AG04449 (cell line): ENCODE data around the gene HCRTR1.

Experiments
- CTCF ChIA-PET: fragments of 350-600 bp; formaldehyde crosslinking; extraction: SDS; loops from one replicate; lab custom pipeline; 2021; ENCODE audit warnings: antibody characterized with exemption; lab: Yijun Ruan, JAX
- POLR2A ChIA-PET: fragments of 400-600, 350-600 bp; formaldehyde crosslinking; extraction: SDS; loops from one replicate; lab custom pipeline; 2020; ENCODE audit warnings: antibody characterized with exemption, inconsistent platforms; lab: Yijun Ruan, JAX
- DNase-seq: peaks from one replicate; pipeline ENCODE4 v3.0.0-alpha.2; 2010; ENCODE audit warnings: low read depth, low spot score
- H3K4me3 ChIP-seq: 2 replicates; pipeline ENCODE4 v1.5.1; 2011; ENCODE audit warnings: low read depth, mild to moderate bottlenecking, control low read depth, low read length
- CTCF ChIP-seq: IDR thresholded peaks from one replicate; pipeline ENCODE4 v1.5.1; 2011; ENCODE audit warnings: mild to moderate bottlenecking, moderate library complexity, low read length, control low read depth, inconsistent platforms; ENCODE audit not compliant: insufficient read depth; ENCODE audit errors: missing control alignments

Gene HCRTR1

GRCh38 chr1:31666263-31666963, 48.9 kb downstream of the HCRTR1 start:
- ChIA-PET POLR2A (interaction anchor here (1.1 to 1.3 kb wide), 2 partner anchors 24 to 122 kb away, joined by 3 read pairs; no protein-coding TSS in a partner anchor), CTCF (interaction anchor here (1.0 to 9.6 kb wide), 11 partner anchors 7 to 123 kb away, joined by 3 to 107 read pairs (median 15); partner anchors contain the start of gene COL16A1)
- no peak overlapping the region for H3K4me3 ChIP-seq
- TF ChIP-seq CTCF: no peak
- no peak for DNase-seq

GRCh38 chr1:31667065-31667785, 49.7 kb downstream of the HCRTR1 start:
- DNase-seq: no peak
- no peak for TF ChIP-seq CTCF
- POLR2A ChIA-PET: no interaction called here
- H3K4me3 ChIP-seq: no peak overlapping the region
- CTCF ChIA-PET: interaction anchor here (1.0 to 9.6 kb wide), 7 partner anchors 9 to 123 kb away, joined by 3 to 107 read pairs (median 15); partner anchors contain the start of gene COL16A1

DNA sequence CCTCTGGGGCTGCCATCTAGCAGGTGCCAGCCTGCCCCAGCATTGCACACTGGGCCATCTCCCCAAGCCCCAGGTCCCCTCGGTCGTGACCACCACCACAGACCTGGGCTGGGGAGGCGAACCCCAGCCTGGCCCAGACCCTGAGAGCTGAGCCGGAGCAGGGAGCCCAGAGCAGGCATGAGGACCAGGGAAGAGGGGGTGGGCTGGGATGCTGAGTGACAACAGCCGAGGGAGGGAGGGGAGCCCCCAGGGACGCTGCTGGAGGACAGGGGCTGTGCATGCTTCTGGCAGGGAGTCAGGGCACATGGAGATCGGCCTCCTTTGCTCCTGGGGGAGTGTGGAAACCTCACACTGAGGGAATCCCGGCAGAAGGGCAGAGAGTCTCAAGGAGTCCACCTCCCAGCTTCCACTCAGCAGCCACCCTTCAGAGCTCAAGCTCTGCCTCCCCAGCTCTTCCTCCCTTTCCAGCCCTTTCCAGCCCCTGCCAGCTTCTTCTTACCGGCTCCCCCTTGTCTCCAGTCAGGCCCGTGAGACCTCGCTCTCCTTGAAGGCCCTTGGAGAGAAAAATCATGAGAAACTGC, 50.9 kb downstream of the HCRTR1 start:
- CTCF ChIA-PET: interaction anchor here (2.4 to 9.6 kb wide), 3 partner anchors 9 to 78 kb away, joined by 6 to 107 read pairs (median 92); no protein-coding TSS in a partner anchor

DNA sequence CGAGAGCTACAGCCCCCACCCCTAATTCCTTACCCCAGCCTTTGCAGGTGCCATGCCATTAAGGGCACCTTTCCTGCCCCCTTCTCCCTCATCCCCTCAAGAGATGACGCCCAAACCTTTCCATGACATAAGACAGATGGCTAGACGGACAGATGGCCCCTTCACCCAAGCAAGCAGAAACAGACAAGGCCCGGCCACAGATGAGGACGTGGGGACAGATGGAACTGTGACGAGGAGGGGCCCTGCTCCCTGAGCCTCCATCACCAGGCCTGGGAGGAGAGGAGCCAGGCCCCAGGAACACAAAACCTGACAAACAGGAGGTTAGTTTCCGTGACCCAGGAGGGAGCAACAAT, 51.9 kb downstream of the HCRTR1 start:
- H3K4me3 ChIP-seq: no peak overlapping the region
- no peak for DNase-seq
- no peak for TF ChIP-seq CTCF
- ChIA-PET POLR2A (no interaction called here), CTCF (interaction anchor here (1.2 to 2.4 kb wide), 6 partner anchors 8 to 82 kb away, joined by 3 to 10 read pairs (median 6); no protein-coding TSS in a partner anchor)

More for the DNA sequence above, 50.9 kb downstream of the HCRTR1 start:
- POLR2A ChIA-PET: no interaction called here
- no peak for TF ChIP-seq CTCF
- DNase-seq: no peak
- H3K4me3 ChIP-seq: no peak overlapping the region

DNA sequence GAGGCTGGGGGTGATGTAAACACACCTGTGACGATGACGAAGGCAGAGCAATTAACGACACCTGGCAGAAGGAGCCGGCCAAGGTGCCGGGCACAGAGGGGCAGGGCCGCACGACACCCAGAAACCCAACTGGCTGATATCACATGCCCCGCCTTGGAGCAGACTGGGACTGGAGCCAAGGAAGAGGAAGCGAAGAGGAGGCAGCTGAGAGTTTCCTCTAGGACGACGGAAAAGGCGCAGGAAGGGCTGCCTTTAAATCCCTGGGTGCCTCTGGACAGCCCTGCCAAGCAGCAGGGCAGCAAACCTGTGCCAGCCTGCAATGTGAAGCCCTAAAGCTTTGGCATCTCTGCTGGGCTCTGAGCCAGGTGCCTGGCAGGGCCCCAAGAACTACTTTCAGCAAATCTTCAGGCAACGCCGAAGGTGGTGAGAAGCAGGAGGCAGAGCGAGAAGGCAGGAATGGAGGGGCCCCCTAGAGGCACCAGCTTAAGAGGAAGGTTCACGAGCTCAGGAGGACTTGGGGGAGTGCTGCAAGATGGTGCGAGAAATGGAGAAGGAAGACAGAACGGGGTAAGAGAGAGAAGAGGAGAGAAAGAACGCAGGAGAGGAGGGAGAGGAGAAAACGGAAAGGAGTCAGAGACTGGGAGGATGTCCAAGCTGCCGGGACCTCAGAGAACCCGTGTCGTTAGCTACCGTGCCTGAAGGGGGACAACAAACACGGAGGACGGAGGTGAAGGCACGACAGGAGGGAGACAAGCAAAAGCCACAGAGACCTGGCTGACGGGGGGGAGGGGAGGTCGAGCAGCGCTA, 52.5 kb downstream of the HCRTR1 start:
- ChIA-PET POLR2A (interaction anchor here (0.9 kb wide), 1 partner anchor 119 kb away, joined by 4 read pairs; no protein-coding TSS in a partner anchor), CTCF (interaction anchor here (1.2 to 2.4 kb wide), 6 partner anchors 8 to 81 kb away, joined by 3 to 10 read pairs (median 6); no protein-coding TSS in a partner anchor)
- DNase-seq: no peak
- TF ChIP-seq CTCF: peak; percentile 7
- no peak overlapping the region for H3K4me3 ChIP-seq
